HG02981 (cell line): Measurements from ENCODE around the gene FRY.

Experiments used
- ATAC-seq: cut with Tn5 transposase; IDR thresholded peaks from one replicate; pipeline ENCODE4 v1.9.1; 2021; ENCODE audit warnings: mild to moderate bottlenecking, moderate library complexity; ENCODE audit not compliant: unreplicated experiment

Gene FRY

DNA sequence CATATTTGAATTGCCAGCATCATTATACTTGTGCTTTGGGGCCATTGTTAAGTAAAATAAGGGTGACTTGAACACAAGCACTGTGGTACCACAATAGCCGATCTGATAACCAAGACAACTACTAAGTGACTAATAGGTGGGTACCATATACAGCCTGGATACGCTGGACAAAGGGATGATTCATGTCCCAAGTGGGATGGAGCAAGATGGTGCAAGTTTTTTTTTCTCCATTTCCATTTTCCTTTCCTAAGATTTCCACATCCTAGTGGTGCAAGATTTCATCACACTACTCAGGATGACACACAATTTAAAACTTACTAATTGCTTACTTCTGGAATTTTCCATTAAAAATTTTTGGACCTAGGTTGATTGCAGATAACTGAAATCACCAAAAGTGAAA is 298.9 kb downstream of the FRY start:
- no peak for ATAC-seq

DNA sequence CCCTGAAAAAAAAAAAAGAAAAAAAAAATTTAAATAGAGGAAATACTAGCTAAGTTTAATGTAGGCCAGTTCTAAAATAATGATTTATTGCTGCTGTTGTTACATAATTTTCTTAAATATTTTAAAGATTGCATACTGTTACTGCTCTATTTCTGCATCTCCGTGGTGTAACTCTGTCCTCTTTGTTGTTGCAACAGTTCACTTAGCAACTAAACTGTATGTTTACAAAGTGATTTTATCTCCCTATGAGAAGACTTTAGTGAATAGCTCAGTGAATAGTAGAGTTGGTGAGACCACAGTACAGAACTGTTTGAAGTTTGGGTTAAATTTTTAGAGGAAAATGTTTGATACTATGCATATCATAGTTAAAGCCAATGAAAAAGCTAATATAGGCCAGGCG is 303.1 kb downstream of the FRY start:
- ATAC-seq, result no peak

DNA sequence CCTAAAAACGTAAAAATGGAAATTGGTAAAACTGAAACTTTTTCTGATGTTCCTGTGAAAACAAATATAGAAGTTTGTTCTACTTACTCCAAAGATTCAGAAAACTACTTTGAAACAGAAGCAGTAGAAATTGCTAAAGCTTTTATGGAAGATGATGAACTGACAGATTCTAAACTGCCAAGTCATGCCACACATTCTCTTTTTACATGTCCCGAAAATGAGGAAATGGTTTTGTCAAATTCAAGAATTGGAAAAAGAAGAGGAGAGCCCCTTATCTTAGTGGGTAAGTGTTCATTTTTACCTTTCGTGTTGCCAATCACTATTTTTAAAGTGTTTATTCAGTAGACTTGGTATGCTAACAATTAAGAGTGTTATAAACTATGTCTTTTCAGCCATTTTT is 309.3 kb downstream of the FRY start:
- ATAC-seq, result no peak

DNA sequence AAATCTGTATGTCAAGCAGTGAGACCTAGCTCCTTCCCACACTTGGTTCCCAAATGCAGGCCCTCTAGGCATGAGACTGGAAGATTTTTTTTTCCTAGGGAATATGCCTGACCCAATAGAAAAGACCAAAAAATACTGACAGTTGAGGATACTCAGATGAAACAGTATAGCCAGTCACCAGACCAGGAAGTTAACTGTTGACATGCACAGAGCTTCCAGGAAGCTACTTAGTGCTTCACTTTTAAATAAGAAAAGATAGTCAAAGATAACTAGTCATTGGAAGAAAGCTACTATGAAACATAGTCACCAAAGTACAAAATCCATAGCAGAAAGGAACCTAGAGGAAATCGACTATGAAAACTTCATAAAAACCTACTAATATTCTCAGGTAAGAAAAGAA is 316.1 kb downstream of the FRY start:
- no peak for ATAC-seq
